Heart right ventricle (tissue), 16 donors: ENCODE measurements around the gene SHB. TPM values are rescaled to one million over a fixed set of nuclear protein-coding genes. Genes with fewer than 3 reads are reported as not detected.
A peak's percentile ranks its signal among the peaks of the same experiment; 100 is the strongest.

Source experiments
- ATAC-seq, 8 donors: fragments of 200-7000 bp; cut with Tn5 transposase; one replicate each; pipeline ENCODE4 v1.9.1; 2020; ENCODE audit warnings: mild to moderate bottlenecking in 8 of 8, moderate library complexity in 8 of 8, moderate number of reproducible peaks in 1 of 8
- DNase-seq, 2 donors: peaks; one replicate each; pipeline ENCODE4 v3.0.0-alpha.2; 2020
- H3K27ac ChIP-seq, 10 donors: fragments of 200-600 bp; sonication (generic) in 2 of 10; one replicate each; pipeline versions ENCODE4 v1.5.0 to v1.8.0; 2020 to 2022; ENCODE audit warnings: mild to moderate bottlenecking in 3 of 10
- H3K27me3 ChIP-seq, 7 donors: fragments of 200-600 bp; one replicate each; pipeline ENCODE4 v1.8.0; 2021 to 2022; ENCODE audit warnings: mild to moderate bottlenecking in 2 of 7
- H3K36me3 ChIP-seq, 9 donors: fragments of 200-600 bp; sonication (generic) in 1 of 9; one replicate each; pipeline versions ENCODE4 v1.5.0 to v1.8.0; 2020 to 2022; ENCODE audit warnings: mild to moderate bottlenecking in 2 of 9
- H3K4me1 ChIP-seq, 9 donors: fragments of 200-600 bp; sonication (generic) in 1 of 9; one replicate each; pipeline versions ENCODE4 v1.5.0 to v1.8.0; 2020 to 2022; ENCODE audit warnings: mild to moderate bottlenecking in 4 of 9
- H3K4me3 ChIP-seq, 10 donors: fragments of 200-600 bp; sonication (generic) in 2 of 10; one replicate each; pipeline versions ENCODE4 v1.5.0 to v1.8.0; 2020 to 2022; ENCODE audit warnings: mild to moderate bottlenecking in 7 of 10, moderate library complexity in 2 of 10
- H3K9me3 ChIP-seq, 11 donors: fragments of 200-600 bp in 10 of 11; sonication (generic) in 2 of 11; one replicate each; pipeline versions ENCODE4 v1.5.0 to v1.8.0; 2013 to 2022; ENCODE audit warnings: mild to moderate bottlenecking in 2 of 11, control low read depth in 1 of 11, moderate library complexity in 1 of 11
- WGBS, 2 donors: extraction: QIAGEN DNeasy Blood & Tissue Kit; methylation state at CpG; one replicate each; pipeline ENCODE4 v1.1.7; 2013; ENCODE audit warnings: inconsistent platforms in 1 of 2; 5-methylcytosine and 5-hydroxymethylcytosine counted together
- intact Hi-C, 10 donors: fragments of 100-400 bp; cut with DNase I; formaldehyde crosslinking; loops; one replicate each; pipeline versions ENCODE4 v1.11.1 to v1.14.2; 2022
- long read RNA-seq, 3 donors: library from polyadenylated mRNA; unstranded; transcript quantifications; one replicate each; pipeline ENCODE4 v2.0.0, GENCODE V29; 2020 to 2021
- polyA plus RNA-seq, 2 donors: library from polyadenylated mRNA; stranded (reverse); fragments of 200-250 nt; gene quantifications; one replicate each; pipeline ENCODE4 v1.2.3, GENCODE V29; 2013
- total RNA-seq, 10 donors: library from RNA; stranded (reverse); fragmentation: NEBNext Ultra II Directional in 3 of 10; extraction: Animal tissue kit (Norgen Biotek cat#: 25700) in 3 of 10; gene quantifications; one replicate each; pipeline versions ENCODE4 v1.2.1 to v1.2.4, GENCODE V29; 2021 to 2023
- TF ChIP-seq, protein P1 (sequence below), 9 donors: fragments of 200-600 bp; sonication (generic) in 2 of 9; IDR thresholded peaks; one replicate each; pipeline versions ENCODE4 v1.5.0 to v1.8.0; 2021 to 2022; ENCODE audit warnings: antibody characterized with exemption in 9 of 9, mild to moderate bottlenecking in 5 of 9, moderate library complexity in 1 of 9
- donor health status: Arrhythmogenic right ventricular cardiomyopathy.
- donor health status: ischemic (EF 13 %, LVEDD 7.1; RV severe dilation, severe dysfunction).
- donor health status: healthy with polysubstance abuse.
- donor health status: DM: no; HTN: yes; CAD: no.
- donor health status: DM: no; HTN: no; CAD: no.
- donor health status: ischemic (EF 25% LVEDD 6.9; RV normal size, moderate dysfunction).
- donor health status: ischemic (EF 25% LVEDD 5.7; RV mildly dilated, moderate dysfunction).
- donor health status: healthy.
- donor health status: DM: yes; HTN: yes; CAD: no.
- donor health status: Ischemic cardiomyopathy.
- donor health status: ischemic (EF 35%, LVEDD 5.7; RV mildly dilated, moderate dysfunction).
- donor health status: nonischemic (EF 11% LVEDD 7.7; RV severe dilation, severe dysfunction).
- donor health status: DM: yes; HTN: yes; CAD: no.
- donor health status: PGD.
- donor health status: ischemic (EF 29% LVEDD 5.4; RV normal size, mild dysfunction).
- donor health status: nonischemic (EF 23%, LVEDD 6.1; RV moderate dilation, normal function).

Gene SHB, protein sequence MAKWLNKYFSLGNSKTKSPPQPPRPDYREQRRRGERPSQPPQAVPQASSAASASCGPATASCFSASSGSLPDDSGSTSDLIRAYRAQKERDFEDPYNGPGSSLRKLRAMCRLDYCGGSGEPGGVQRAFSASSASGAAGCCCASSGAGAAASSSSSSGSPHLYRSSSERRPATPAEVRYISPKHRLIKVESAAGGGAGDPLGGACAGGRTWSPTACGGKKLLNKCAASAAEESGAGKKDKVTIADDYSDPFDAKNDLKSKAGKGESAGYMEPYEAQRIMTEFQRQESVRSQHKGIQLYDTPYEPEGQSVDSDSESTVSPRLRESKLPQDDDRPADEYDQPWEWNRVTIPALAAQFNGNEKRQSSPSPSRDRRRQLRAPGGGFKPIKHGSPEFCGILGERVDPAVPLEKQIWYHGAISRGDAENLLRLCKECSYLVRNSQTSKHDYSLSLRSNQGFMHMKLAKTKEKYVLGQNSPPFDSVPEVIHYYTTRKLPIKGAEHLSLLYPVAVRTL
- total RNA-seq (10 to 100 TPM; 13.9 to 26.6 (median 18.0) TPM), polyA plus RNA-seq (10 to 100 TPM in 1 of 2 donors, 1 to 10 TPM in 1; 5.7 to 19.2 TPM)
- long read RNA-seq, donor 1, transcript SHB-201 (6 exons, 2,783 nt) = major isoform, 17 of 21 reads
- long read RNA-seq, donor 1, partial matches to known transcripts = 3 of 21 reads
- long read RNA-seq, donor 1, other reads (novel, unspliced or antisense) = 1 of 21 reads
- long read RNA-seq, donor 2, transcript SHB-201 (6 exons, 2,783 nt) = major isoform, 9 of 12 reads
- long read RNA-seq, donor 2, partial matches to known transcripts = 0 of 12 reads
- long read RNA-seq, donor 2, other reads (novel, unspliced or antisense) = 3 of 12 reads
- long read RNA-seq, donor 3, partial matches to known transcripts = 0 of 1 reads
- long read RNA-seq, donor 3, other reads (novel, unspliced or antisense) = 1 of 1 reads

DNA sequence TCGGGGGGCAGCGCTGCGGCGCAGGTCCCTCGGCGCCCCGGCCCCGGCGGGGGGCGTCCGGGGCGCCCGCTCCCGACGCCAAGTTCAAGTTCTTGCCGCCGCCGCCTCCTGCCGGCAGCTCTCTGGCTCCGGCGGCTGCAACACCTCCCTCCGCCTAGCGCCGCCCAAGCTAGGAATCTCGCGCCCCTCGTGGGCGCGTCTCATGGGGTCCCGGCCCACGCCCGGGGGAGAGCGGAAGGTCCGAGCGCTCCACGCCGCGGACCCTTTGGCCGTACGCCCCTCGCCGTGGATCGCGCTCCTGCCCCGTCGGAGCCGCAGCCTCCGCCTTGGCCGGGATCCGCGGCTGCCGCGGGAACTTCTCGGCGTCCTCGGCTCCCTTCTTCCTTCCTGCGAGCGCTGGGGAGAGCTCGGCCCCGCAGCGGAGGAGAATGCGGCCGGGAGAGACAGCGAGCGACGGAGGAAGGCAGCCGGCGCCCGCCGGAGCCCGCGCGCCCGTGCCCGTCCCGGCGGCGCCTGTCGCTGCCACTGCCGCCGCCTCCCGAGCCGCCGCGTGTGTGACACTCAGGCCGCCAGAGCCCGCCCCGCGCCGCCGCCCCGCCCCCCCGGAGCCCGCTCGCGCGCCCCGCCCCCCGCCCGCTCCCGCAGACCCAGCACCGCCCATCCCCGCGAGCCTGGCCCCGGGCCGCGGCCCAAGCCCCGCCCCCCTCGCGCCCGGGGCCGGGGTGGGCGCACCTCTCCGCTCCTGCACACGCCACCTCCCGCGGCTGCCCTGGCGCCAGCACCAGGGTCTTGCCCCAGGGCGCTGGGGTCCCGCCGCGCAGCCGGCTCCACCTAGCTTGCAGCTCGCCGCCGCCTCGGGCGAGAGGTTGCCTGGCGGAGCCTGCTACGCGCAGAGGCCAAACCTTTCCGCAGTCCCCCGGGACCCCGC, at the start of gene SHB:
SHB (minus strand) TSS at position 527 of the 928 bp plus-strand sequence. CDS start 582 bp downstream, outside the sequence.
- DNase-seq (peak; percentile 82 to 88), ATAC-seq (peak; percentile 68 to 87 (median 76))
- no peaks in the 10 kb centered on the region for H3K9me3 ChIP-seq
- H3K4me1 ChIP-seq = peaks cover 3 to 57% (median 45%) of the 10 kb centered on the region in 9 donors
- peak within 1 kb of the TSS; percentile 78 to 99 (median 95) for H3K4me3 ChIP-seq
- no peaks in the 10 kb centered on the region for H3K36me3 ChIP-seq
- peak within 1 kb of the TSS; percentile 87 to 99 (median 98) for H3K27ac ChIP-seq
- peaks cover 0 to 16% (median 0%) of the 10 kb centered on the region in 7 donors for H3K27me3 ChIP-seq
- 1% methylated on average over 86 to 134 of the region's 134 CpGs for WGBS, 2 donors
- TF ChIP-seq, protein P1, sequence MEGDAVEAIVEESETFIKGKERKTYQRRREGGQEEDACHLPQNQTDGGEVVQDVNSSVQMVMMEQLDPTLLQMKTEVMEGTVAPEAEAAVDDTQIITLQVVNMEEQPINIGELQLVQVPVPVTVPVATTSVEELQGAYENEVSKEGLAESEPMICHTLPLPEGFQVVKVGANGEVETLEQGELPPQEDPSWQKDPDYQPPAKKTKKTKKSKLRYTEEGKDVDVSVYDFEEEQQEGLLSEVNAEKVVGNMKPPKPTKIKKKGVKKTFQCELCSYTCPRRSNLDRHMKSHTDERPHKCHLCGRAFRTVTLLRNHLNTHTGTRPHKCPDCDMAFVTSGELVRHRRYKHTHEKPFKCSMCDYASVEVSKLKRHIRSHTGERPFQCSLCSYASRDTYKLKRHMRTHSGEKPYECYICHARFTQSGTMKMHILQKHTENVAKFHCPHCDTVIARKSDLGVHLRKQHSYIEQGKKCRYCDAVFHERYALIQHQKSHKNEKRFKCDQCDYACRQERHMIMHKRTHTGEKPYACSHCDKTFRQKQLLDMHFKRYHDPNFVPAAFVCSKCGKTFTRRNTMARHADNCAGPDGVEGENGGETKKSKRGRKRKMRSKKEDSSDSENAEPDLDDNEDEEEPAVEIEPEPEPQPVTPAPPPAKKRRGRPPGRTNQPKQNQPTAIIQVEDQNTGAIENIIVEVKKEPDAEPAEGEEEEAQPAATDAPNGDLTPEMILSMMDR (IDR thresholded peaks at IDR 0.05) = peak; percentile 26 to 70 (median 52)
- intact Hi-C loops = loop anchor here (1.0 to 10.0 kb wide), 11 partner anchors 50 to 157 kb away; no protein-coding TSS in a partner anchor

DNA sequence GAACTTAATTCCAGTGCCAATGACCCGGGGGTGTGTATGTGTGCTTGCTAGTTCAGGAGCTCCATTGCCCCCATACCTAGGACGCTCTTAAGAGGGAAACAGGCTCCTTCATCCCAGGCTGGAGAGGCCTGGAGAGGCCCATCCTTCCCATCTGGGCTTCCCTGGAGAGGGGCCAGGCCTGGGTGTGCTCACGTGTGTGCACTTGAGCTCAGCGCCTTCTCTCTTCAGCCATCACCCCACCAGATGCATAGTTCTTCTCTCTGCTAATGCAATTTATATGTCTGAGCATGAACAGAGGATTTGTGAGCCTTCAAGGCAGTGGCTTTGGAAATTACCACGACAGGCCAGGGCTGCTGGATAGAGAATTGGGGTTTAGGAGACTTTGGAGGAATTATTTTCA, 48.6 kb upstream of the SHB start:
- Histone ChIP-seq H3K4me1 (no peaks in the 10 kb centered on the region), H3K27ac (no peak overlapping the region), H3K36me3 (no peaks in the 10 kb centered on the region), H3K27me3 (peaks cover 0 to 3% (median 0%) of the 10 kb centered on the region in 7 donors), H3K9me3 (no peaks in the 10 kb centered on the region), H3K4me3 (no peak overlapping the region)
- WGBS, 2 donors = 65 to 69% methylated on average over 5 of the region's 5 CpGs
- no peak for DNase-seq
- intact Hi-C loops = no loop called here
- ATAC-seq = no peak
- TF ChIP-seq, protein P1 (IDR thresholded peaks at IDR 0.05) = no peak

DNA sequence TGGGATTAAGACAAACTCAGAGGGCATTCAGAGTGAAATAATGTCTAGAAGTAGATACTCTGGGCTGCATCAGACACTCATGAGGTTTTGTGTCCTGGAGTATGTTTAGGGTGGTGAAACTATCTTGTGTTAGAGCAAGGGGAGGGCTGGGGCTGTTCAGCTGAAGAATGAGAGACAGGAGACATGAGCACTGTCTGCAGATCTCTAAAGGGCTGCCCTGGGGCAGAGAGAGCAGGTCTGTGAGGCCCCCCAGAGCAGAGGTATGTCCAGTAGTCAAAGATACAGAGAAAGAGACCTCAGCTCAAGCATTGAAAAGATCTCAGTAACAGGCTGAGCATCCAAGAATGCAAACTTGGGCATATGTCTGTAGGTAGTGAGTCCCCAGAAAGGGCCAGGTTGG, 45.9 kb upstream of the SHB start:
- intact Hi-C loops = no loop called here
- TF ChIP-seq, protein P1 (IDR thresholded peaks at IDR 0.05) = no peak
- H3K27ac ChIP-seq = no peak overlapping the region
- DNase-seq (no peak), ATAC-seq (no peak)
- peaks cover 0 to 8% (median 0%) of the 10 kb centered on the region in 7 donors for H3K27me3 ChIP-seq
- no peaks in the 10 kb centered on the region for H3K9me3 ChIP-seq
- no peak overlapping the region for H3K4me3 ChIP-seq
- H3K36me3 ChIP-seq = no peaks in the 10 kb centered on the region
- no peaks in the 10 kb centered on the region for H3K4me1 ChIP-seq
